GM18526 (cell line): ENCODE data around the gene ZNF317.

Experiments used
- POLR2A ChIP-seq: IDR thresholded peaks from 3 replicates; pipeline ENCODE4 v1.6.1; 2011; ENCODE audit not compliant: insufficient read length; ENCODE audit errors: extremely low read depth

Gene ZNF317

GRCh38 chr19:9155591-9155990 lies 15.4 kb downstream of the ZNF317 start:
- TF ChIP-seq POLR2A, result no peak

GRCh38 chr19:9156304-9156703 lies 16.1 kb downstream of the ZNF317 start:
- no peak for TF ChIP-seq POLR2A

GRCh38 chr19:9159891-9160290 lies 19.7 kb downstream of the ZNF317 start:
- TF ChIP-seq POLR2A, result no peak

- TF ChIP-seq POLR2A, result no peak
Measured at GRCh38 chr19:9161427-9161826, 21.2 kb downstream of the ZNF317 start.

GRCh38 chr19:9165261-9165660 lies 25.1 kb downstream of the ZNF317 start:
- no peak for TF ChIP-seq POLR2A

GRCh38 chr19:9166846-9167245 lies 26.6 kb downstream of the ZNF317 start:
- TF ChIP-seq POLR2A, result no peak

GRCh38 chr19:9171393-9171991 lies 31.3 kb downstream of the ZNF317 start:
- TF ChIP-seq POLR2A, result no peak

GRCh38 chr19:9175326-9175725 lies 35.1 kb downstream of the ZNF317 start:
- TF ChIP-seq POLR2A, result no peak

- no peak for TF ChIP-seq POLR2A
Measured at GRCh38 chr19:9178901-9179300, 38.7 kb downstream of the ZNF317 start, which contains the start of gene OR7D2. OR7D2 (plus strand) TSS chr19:9178979; CDS start chr19:9185782, 6,803 bp downstream.

- TF ChIP-seq POLR2A, result no peak
Measured at GRCh38 chr19:9183000-9183399, 42.8 kb downstream of the ZNF317 start.

GRCh38 chr19:9187191-9187590 lies 47.0 kb downstream of the ZNF317 start:
- no peak for TF ChIP-seq POLR2A

- no peak for TF ChIP-seq POLR2A
Measured at GRCh38 chr19:9189535-9189934, 49.3 kb downstream of the ZNF317 start.

- no peak for TF ChIP-seq POLR2A
Measured at GRCh38 chr19:9205501-9206113, 65.4 kb downstream of the ZNF317 start.
